OCI-LY3 (cell line): Measurements from ENCODE around the gene CELF2.
"Not testable (repeated sequence)": the region's sequence is repeated elsewhere in the genome, so short reads cannot be mapped to it uniquely, and the experiment has no call there.

ENCODE experiments used
- H2AFZ ChIP-seq: fragments of 200-600, 300-600 bp; shearing (Covaris generic); 2 replicates; pipeline ENCODE4 v1.6.0; 2014; ENCODE audit warnings: antibody characterized with exemption, low read depth, low read length
- H3K27ac ChIP-seq: fragments of 200-600, 300-600 bp; sonication (generic); 2 replicates; pipeline ENCODE4 v1.5.1; 2014; ENCODE audit warnings: mild to moderate bottlenecking, low read length, moderate library complexity, mixed read lengths
- H3K27me3 ChIP-seq: fragments of 200-600, 300-600 bp; sonication (generic); 2 replicates; pipeline ENCODE4 v1.6.1; 2014; ENCODE audit warnings: low read depth, low read length, mixed read lengths
- H3K36me3 ChIP-seq: fragments of 200-600, 300-600 bp; sonication (generic); replicated peaks from 2 replicates; pipeline ENCODE3; 2014; ENCODE audit warnings: low read depth, low read length, mixed read lengths
- H3K4me1 ChIP-seq: fragments of 300-600, 200-600 bp; sonication (generic); 2 replicates; pipeline ENCODE4 v1.6.1; 2014; ENCODE audit warnings: low read length, mixed read lengths
- H3K4me2 ChIP-seq: fragments of 200-600, 300-600 bp; sonication (generic); 2 replicates; pipeline ENCODE4 v1.6.1; 2014; ENCODE audit warnings: low read length, mixed read lengths
- H3K4me3 ChIP-seq: fragments of 300-600, 200-600 bp; sonication (generic); 2 replicates; pipeline ENCODE4 v1.5.1; 2014; ENCODE audit warnings: antibody characterized with exemption, mild to moderate bottlenecking, low read length, moderate library complexity
- H3K79me2 ChIP-seq: fragments of 300-600, 200-600 bp; shearing (Covaris generic); 2 replicates; pipeline ENCODE4 v1.6.1; 2014; ENCODE audit warnings: mild to moderate bottlenecking, low read length, mixed read lengths
- H3K9ac ChIP-seq: fragments of 300-600, 200-600 bp; shearing (Covaris generic); 2 replicates; pipeline ENCODE4 v1.6.0; 2014; ENCODE audit warnings: mild to moderate bottlenecking, low read length, moderate library complexity
- H3K9me3 ChIP-seq: fragments of 200-600, 300-600 bp; shearing (Covaris generic); 2 replicates; pipeline ENCODE4 v1.6.1; 2014; ENCODE audit warnings: low read length, mixed read lengths; ENCODE audit not compliant: insufficient read depth
- H4K20me1 ChIP-seq: fragments of 200-600, 300-600 bp; sonication (generic); 2 replicates; pipeline ENCODE4 v1.6.1; 2016; ENCODE audit warnings: low read length, mixed read lengths; ENCODE audit not compliant: insufficient read depth
- CTCF ChIP-seq: fragments of 200-600, 300-600 bp; sonication (generic); IDR thresholded peaks from 2 replicates; pipeline ENCODE4 v1.5.1; 2014; ENCODE audit warnings: antibody characterized with exemption, low read length, low read depth
- EZH2phosphoT487 ChIP-seq: fragments of 200-600 bp; shearing (Covaris generic); IDR thresholded peaks from 2 replicates; pipeline ENCODE4 v1.6.1; 2018; ENCODE audit warnings: antibody characterized with exemption, mixed run types, low read depth

CELF2 gene

DNA sequence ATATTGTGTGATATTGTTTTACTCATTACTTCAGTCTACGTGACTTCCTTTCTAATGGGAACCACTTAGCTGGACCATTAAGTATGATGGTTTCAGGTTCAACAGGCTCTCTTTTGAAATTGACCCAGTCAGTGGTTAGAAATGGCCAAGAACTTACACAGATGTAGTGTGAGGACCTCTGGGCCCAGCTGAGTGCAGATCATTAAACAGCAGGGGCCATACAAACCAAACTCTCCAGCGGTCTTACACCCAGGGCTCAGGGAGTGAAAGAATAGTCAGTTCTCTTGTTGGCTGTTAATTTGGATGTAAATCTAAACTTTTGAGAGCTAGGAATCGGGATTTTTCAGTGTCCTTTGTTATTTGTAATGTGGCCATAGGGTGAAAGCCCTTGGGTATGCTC, 107.3 kb downstream of the CELF2 start:
- Histone ChIP-seq H3K4me2 (no peak overlapping the region), H3K4me3 (no peak overlapping the region), H3K27ac (no peak overlapping the region), H3K9ac (no peak overlapping the region), H3K36me3 (no peaks in the 10 kb centered on the region), H2AFZ (no peak overlapping the region), H3K9me3 (no peaks in the 10 kb centered on the region), H3K27me3 (no peaks in the 10 kb centered on the region), H3K79me2 (no peaks in the 10 kb centered on the region), H4K20me1 (no peaks in the 10 kb centered on the region), H3K4me1 (no peaks in the 10 kb centered on the region)
- TF ChIP-seq CTCF (no peak), EZH2phosphoT487 (no peak)

- H3K9ac ChIP-seq, H3K9me3 ChIP-seq, H3K27ac ChIP-seq, H3K4me1 ChIP-seq, H4K20me1 ChIP-seq, H2AFZ ChIP-seq, H3K79me2 ChIP-seq, H3K36me3 ChIP-seq, H3K4me3 ChIP-seq, H3K4me2 ChIP-seq, H3K27me3 ChIP-seq: not testable (repeated sequence)
Observed at GRCh38 chr10:11127017-11127416, 109.3 kb downstream of the CELF2 start.

GRCh38 chr10:11131112-11131639, 113.5 kb downstream of the CELF2 start:
- Histone ChIP-seq H3K4me1 (no peaks in the 10 kb centered on the region), H2AFZ (no peak overlapping the region), H4K20me1 (no peaks in the 10 kb centered on the region), H3K9me3 (no peaks in the 10 kb centered on the region), H3K79me2 (no peaks in the 10 kb centered on the region), H3K27me3 (0 out of 2 replicates have a peak, but pooled peaks cover 4% of the 10 kb centered on the region), H3K4me2 (no peak overlapping the region), H3K4me3 (no peak overlapping the region), H3K27ac (no peak overlapping the region), H3K36me3 (no peaks in the 10 kb centered on the region), H3K9ac (no peak overlapping the region)
- TF ChIP-seq EZH2phosphoT487 (no peak), CTCF (no peak)

GRCh38 chr10:11134411-11134810, 116.7 kb downstream of the CELF2 start:
- H3K27me3 ChIP-seq = 0 out of 2 replicates have a peak, but pooled peaks cover 11% of the 10 kb centered on the region

More at GRCh38 chr10:11134411-11134810, 116.7 kb downstream of the CELF2 start:
- Histone ChIP-seq H4K20me1 (no peaks in the 10 kb centered on the region), H3K4me2 (no peak overlapping the region), H3K4me1 (no peaks in the 10 kb centered on the region), H3K9ac (no peak overlapping the region), H3K36me3 (no peaks in the 10 kb centered on the region), H3K9me3 (no peaks in the 10 kb centered on the region), H3K79me2 (no peaks in the 10 kb centered on the region), H3K4me3 (no peak overlapping the region), H3K27ac (no peak overlapping the region), H2AFZ (no peak overlapping the region)
- TF ChIP-seq CTCF (no peak), EZH2phosphoT487 (no peak)
